ENCODE results near the gene INPP5A.

DNA sequence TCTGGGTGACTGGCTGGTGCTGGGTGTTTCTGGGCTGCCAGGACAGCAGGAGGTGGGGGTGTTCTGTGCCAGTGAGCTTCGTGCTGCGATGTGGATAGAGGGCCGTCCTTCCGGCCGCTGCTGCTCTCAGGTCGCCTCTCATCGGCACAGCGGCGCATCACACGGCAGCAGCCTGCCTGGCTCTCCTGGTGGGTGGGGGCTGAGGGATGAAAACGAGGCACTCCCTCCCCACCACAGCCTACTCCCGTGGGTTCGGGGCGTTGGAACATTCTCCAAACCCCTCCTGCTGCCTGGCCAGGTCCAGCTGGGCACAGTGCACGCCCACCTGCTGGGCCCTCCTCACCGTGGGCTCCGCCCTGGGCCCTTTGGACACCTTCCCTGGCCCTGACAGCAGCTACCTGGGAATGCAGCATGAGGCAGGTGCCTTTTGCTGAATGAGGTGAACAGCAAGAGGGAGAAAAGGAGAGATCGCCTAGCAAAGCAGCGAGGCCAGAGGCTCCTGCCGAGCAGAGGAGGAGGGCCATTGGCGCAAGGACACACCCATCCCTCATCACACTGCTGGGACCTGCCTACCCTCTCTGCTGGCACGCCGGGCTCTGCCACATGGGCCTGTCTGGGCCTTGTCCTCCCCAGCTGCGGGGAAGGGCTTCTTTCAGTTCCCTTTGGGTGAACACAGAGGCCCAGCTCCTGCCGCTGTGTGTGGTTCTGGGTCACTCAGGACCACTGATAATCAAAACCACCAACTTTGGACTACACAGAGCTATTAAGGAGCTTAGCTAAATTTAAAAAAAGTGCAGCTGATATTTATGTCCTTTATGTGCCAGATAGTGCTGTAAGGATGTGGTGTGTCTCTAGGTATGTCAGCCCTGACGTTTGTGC lies 33.4 kb downstream of the INPP5A start:
- TF ChIP-seq POLR2A (IDR thresholded peaks at IDR 0.05; ENCODE audit: low read length) (no peak), GATA1 (IDR thresholded peaks at IDR 0.05; ENCODE audit: low read depth, low read length) (no peak)

Measured in erythroblast (primary cell).